ENCODE results near the gene CENPC.

GRCh38 chr4:67436742-67437141 lies 108.6 kb downstream of the CENPC start:
- no peak for TF ChIP-seq CTCF (IDR thresholded peaks at IDR 0.05; ENCODE audit: low read depth, low read length)
- TF ChIP-seq POLR2A (IDR thresholded peaks at IDR 0.05; ENCODE audit: extremely low read depth, insufficient read length): no peak
- TF ChIP-seq MAX (IDR thresholded peaks at IDR 0.05; ENCODE audit: low read depth, low read length): no peak
- TF ChIP-seq MYC (IDR thresholded peaks at IDR 0.05; ENCODE audit: low read depth, low read length): no peak

Measured in NB4 (cell line).